ENCODE data around the gene SYNPO2. TPM values are rescaled to one million over a fixed set of nuclear protein-coding genes. Genes with fewer than 3 reads are reported as not detected.

The SYNPO2 gene
- total RNA-seq, 1 experiment from 2014 or later: 0.87 TPM

DNA sequence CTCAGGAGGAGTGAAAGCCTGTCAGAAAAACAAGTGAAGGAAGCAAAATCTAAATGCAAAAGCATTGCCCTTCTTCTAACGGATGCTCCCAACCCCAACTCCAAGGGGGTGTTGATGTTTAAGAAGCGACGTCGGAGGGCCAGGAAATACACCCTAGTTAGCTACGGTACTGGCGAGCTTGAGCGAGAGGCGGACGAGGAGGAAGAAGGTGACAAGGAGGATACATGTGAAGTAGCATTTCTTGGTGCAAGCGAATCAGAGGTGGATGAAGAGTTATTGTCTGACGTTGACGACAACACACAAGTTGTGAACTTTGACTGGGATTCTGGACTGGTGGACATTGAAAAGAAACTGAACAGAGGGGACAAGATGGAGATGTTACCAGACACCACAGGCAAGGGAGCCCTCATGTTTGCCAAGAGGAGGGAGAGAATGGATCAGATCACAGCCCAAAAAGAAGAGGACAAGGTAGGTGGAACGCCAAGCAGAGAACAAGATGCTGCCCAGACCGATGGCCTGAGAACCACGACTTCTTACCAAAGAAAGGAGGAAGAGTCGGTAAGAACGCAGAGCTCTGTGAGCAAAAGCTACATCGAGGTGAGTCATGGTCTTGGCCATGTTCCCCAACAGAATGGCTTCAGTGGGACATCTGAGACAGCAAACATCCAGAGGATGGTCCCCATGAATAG, 141.3 kb downstream of the SYNPO2 start:
- Histone ChIP-seq H3K79me2 (ENCODE audit: low read depth) (no peaks in the 10 kb centered on the region), H3K27ac (no peak overlapping the region), H3F3A (ENCODE audit: insufficient read depth, low read depth) (peaks cover 11% of the 10 kb centered on the region), H4K20me1 (ENCODE audit: insufficient read depth) (no peaks in the 10 kb centered on the region), H3K36me3 (ENCODE audit: low read depth) (no peaks in the 10 kb centered on the region), H3K4me1 (replicated peaks; ENCODE audit: insufficient read depth) (peaks cover 17% of the 10 kb centered on the region), H3K9me3 (ENCODE audit: insufficient read depth, low read depth) (no peaks in the 10 kb centered on the region), H3K4me3 (no peak overlapping the region), H3K9me2 (ENCODE audit: insufficient read depth) (no peaks in the 10 kb centered on the region), H3K4me2 (no peak overlapping the region), H2AFZ (no peak overlapping the region), H3K27me3 (ENCODE audit: insufficient read depth, low read depth) (no peaks in the 10 kb centered on the region)
- TF ChIP-seq EZH2 (IDR thresholded peaks at IDR 0.05; ENCODE audit: low read depth): no peak
- TF ChIP-seq, protein P1, sequence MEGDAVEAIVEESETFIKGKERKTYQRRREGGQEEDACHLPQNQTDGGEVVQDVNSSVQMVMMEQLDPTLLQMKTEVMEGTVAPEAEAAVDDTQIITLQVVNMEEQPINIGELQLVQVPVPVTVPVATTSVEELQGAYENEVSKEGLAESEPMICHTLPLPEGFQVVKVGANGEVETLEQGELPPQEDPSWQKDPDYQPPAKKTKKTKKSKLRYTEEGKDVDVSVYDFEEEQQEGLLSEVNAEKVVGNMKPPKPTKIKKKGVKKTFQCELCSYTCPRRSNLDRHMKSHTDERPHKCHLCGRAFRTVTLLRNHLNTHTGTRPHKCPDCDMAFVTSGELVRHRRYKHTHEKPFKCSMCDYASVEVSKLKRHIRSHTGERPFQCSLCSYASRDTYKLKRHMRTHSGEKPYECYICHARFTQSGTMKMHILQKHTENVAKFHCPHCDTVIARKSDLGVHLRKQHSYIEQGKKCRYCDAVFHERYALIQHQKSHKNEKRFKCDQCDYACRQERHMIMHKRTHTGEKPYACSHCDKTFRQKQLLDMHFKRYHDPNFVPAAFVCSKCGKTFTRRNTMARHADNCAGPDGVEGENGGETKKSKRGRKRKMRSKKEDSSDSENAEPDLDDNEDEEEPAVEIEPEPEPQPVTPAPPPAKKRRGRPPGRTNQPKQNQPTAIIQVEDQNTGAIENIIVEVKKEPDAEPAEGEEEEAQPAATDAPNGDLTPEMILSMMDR (conservative IDR thresholded peaks at IDR 0.05): no peak
- DNase-seq: no peak
- BruUV-seq (replicated peaks): no TSS peak
- CTCF ChIA-PET: no interaction called here
- intact Hi-C loops (cut with micrococcal nuclease; ENCODE audit: unreplicated experiment): loop anchor here (5.0 kb wide), 1 partner anchor 72 kb away; no protein-coding TSS in a partner anchor
- POLR2A ChIA-PET (ENCODE audit: unreplicated experiment): no interaction called here

DNA sequence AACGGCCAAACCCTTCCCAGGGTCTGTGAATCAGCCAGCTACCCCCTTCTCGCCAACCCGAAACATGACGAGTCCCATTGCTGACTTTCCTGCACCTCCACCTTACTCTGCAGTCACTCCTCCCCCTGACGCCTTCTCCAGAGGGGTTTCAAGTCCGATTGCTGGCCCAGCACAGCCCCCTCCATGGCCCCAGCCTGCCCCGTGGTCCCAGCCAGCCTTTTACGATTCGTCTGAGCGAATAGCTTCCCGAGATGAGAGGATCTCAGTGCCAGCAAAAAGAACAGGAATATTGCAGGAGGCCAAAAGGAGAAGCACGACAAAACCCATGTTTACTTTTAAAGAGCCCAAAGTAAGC, 141.9 kb downstream of the SYNPO2 start:
- ChIA-PET POLR2A (ENCODE audit: unreplicated experiment) (no interaction called here), CTCF (no interaction called here)
- Histone ChIP-seq H3K36me3 (ENCODE audit: low read depth) (no peaks in the 10 kb centered on the region), H3K27ac (no peak overlapping the region), H3K9me3 (ENCODE audit: insufficient read depth, low read depth) (no peaks in the 10 kb centered on the region), H3K4me3 (no peak overlapping the region), H3F3A (ENCODE audit: insufficient read depth, low read depth) (peaks cover 10% of the 10 kb centered on the region), H3K79me2 (ENCODE audit: low read depth) (no peaks in the 10 kb centered on the region), H3K9me2 (ENCODE audit: insufficient read depth) (no peaks in the 10 kb centered on the region), H3K27me3 (ENCODE audit: insufficient read depth, low read depth) (no peaks in the 10 kb centered on the region), H2AFZ (no peak overlapping the region), H4K20me1 (ENCODE audit: insufficient read depth) (no peaks in the 10 kb centered on the region), H3K4me2 (no peak overlapping the region), H3K4me1 (replicated peaks; ENCODE audit: insufficient read depth) (peaks cover 12% of the 10 kb centered on the region)
- intact Hi-C loops (cut with micrococcal nuclease; ENCODE audit: unreplicated experiment): no loop called here
- TF ChIP-seq EZH2 (IDR thresholded peaks at IDR 0.05; ENCODE audit: low read depth): no peak
- TF ChIP-seq, protein P1 (conservative IDR thresholded peaks at IDR 0.05): no peak
- DNase-seq: no peak
- BruUV-seq (replicated peaks): no TSS peak

DNA sequence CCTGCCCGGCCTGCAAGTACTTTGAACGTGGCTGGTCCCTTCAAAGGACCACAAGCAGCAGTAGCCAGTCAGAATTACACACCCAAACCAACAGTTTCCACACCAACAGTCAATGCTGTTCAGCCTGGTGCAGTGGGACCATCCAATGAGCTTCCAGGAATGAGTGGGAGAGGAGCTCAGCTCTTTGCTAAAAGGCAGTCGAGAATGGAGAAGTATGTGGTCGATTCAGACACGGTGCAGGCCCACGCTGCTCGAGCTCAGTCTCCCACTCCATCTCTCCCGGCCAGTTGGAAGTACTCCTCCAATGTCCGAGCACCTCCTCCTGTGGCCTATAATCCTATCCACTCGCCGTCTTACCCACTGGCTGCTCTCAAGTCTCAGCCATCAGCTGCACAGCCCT, 142.6 kb downstream of the SYNPO2 start:
- peaks cover 4% of the 10 kb centered on the region for H3F3A ChIP-seq (ENCODE audit: insufficient read depth, low read depth)
- no peaks in the 10 kb centered on the region for H3K36me3 ChIP-seq (ENCODE audit: low read depth)
- H3K79me2 ChIP-seq (ENCODE audit: low read depth): no peaks in the 10 kb centered on the region
- H4K20me1 ChIP-seq (ENCODE audit: insufficient read depth): no peaks in the 10 kb centered on the region
- no peaks in the 10 kb centered on the region for H3K27me3 ChIP-seq (ENCODE audit: insufficient read depth, low read depth)
- peaks cover 5% of the 10 kb centered on the region for H3K4me1 ChIP-seq (replicated peaks; ENCODE audit: insufficient read depth)
- no peak overlapping the region for H3K27ac ChIP-seq
- no TSS peak for BruUV-seq (replicated peaks)
- no peak overlapping the region for H3K4me2 ChIP-seq
- CTCF ChIA-PET: no interaction called here
- no peak overlapping the region for H3K4me3 ChIP-seq
- POLR2A ChIA-PET (ENCODE audit: unreplicated experiment): no interaction called here
- intact Hi-C loops (cut with micrococcal nuclease; ENCODE audit: unreplicated experiment): no loop called here
- no peaks in the 10 kb centered on the region for H3K9me3 ChIP-seq (ENCODE audit: insufficient read depth, low read depth)
- TF ChIP-seq, protein P1 (conservative IDR thresholded peaks at IDR 0.05): no peak
- no peak for DNase-seq
- no peaks in the 10 kb centered on the region for H3K9me2 ChIP-seq (ENCODE audit: insufficient read depth)
- H2AFZ ChIP-seq: no peak overlapping the region

All from PC-9 (cell line).